Testis (tissue), 3 donors: Measurements from ENCODE around the gene SOCS7. TPM values are rescaled to one million over a fixed set of nuclear protein-coding genes. Genes with fewer than 3 reads are reported as not detected.

Experiments used
- DNase-seq: peaks from one replicate; pipeline ENCODE4 v3.0.0-alpha.2; 2019
- H3K27ac ChIP-seq, 2 donors: fragments of 200-600 bp; sonication (generic); one replicate each; pipeline ENCODE4 v1.5.1; 2019
- H3K27me3 ChIP-seq: fragments of 200-600 bp; sonication (generic); one replicate; pipeline ENCODE4 v1.5.1; 2019
- H3K36me3 ChIP-seq: fragments of 200-600 bp; sonication (generic); one replicate; pipeline ENCODE4 v1.5.1; 2017; ENCODE audit warnings: low read depth; ENCODE audit errors: missing control alignments
- H3K4me1 ChIP-seq: fragments of 200-600 bp; sonication (generic); one replicate; pipeline ENCODE4 v1.5.1; 2019
- H3K4me3 ChIP-seq, 2 donors: fragments of 200-600 bp; sonication (generic); one replicate each; pipeline ENCODE4 v1.5.1; 2017 to 2019
- H3K9me3 ChIP-seq: fragments of 200-600 bp; sonication (generic); one replicate; pipeline ENCODE4 v1.5.1; 2017
- CTCF ChIP-seq, 3 experiments: fragments of 450-650 bp in 2 of 3; fragments of 200-600 bp in 1 of 3; sonication (generic) in 1 of 3; IDR thresholded peaks; one replicate each; pipeline ENCODE4 v1.5.1; 2016 to 2019; ENCODE audit warnings: antibody characterized with exemption in 3 of 3, mild to moderate bottlenecking in 2 of 3, moderate library complexity in 1 of 3
- POLR2A ChIP-seq: fragments of 450-650 bp; IDR thresholded peaks from one replicate; pipeline ENCODE4 v1.6.1; 2017; ENCODE audit warnings: antibody characterized with exemption, mild to moderate bottlenecking, moderate library complexity
- WGBS, 2 donors: methylation state at CpG; one replicate each; pipeline ENCODE4 v1.1.5; 2018; 5-methylcytosine and 5-hydroxymethylcytosine counted together
- intact Hi-C: fragments of 100-400 bp; cut with DNase I; formaldehyde crosslinking; loops from one replicate; pipeline ENCODE4 v1.15.1; 2023; ENCODE audit warnings: low total_unique reads
- polyA plus RNA-seq: library from polyadenylated mRNA; stranded (reverse); fragments of 350-450 nt; fragmentation: Illumina TruSeq; extraction: RNeasy Lipid Tissue Mini Kit (QIAGEN cat#74804); gene quantifications from one replicate; pipeline ENCODE4 v1.2.3, GENCODE V29; 2014; ENCODE audit warnings: low read depth, low replicate concordance; ENCODE audit not compliant: insufficient read depth
- total RNA-seq, 2 donors: library from RNA; depleted of rRNA; stranded (reverse); fragments of >200 nt; gene quantifications; one replicate each; pipeline ENCODE4 v1.2.3, GENCODE V29; 2016

SOCS7 gene
- total and polyA plus RNA-seq, 3 donors from 2014 or later, result 74.9 to 132 (median 132) TPM

- intact Hi-C loops, result no loop called here
- H3K4me1 ChIP-seq, result peaks cover 44% of the 10 kb centered on the region
Observed at GRCh38 chr17:38430822-38431221, 79.2 kb downstream of the SOCS7 start.

GRCh38 chr17:38431346-38432145, 79.9 kb downstream of the SOCS7 start:
- H3K27ac ChIP-seq, result no peak overlapping the region
- H3K4me3 ChIP-seq, result no peak overlapping the region
- H3K4me1 ChIP-seq, result peaks cover 38% of the 10 kb centered on the region
- H3K9me3 ChIP-seq, result no peaks in the 10 kb centered on the region
- no peaks in the 10 kb centered on the region for H3K36me3 ChIP-seq
- H3K27me3 ChIP-seq, result no peaks in the 10 kb centered on the region
- 67 to 83% methylated on average over 5 to 10 of the region's 10 CpGs for WGBS, 2 donors
- TF ChIP-seq POLR2A, result no peak
- TF ChIP-seq CTCF (IDR thresholded peaks at IDR 0.05), result no peak
- intact Hi-C loops, result no loop called here
- no peak for DNase-seq

More at GRCh38 chr17:38430822-38431221, 79.2 kb downstream of the SOCS7 start:
- H3K36me3 ChIP-seq, result no peaks in the 10 kb centered on the region
- H3K9me3 ChIP-seq, result no peaks in the 10 kb centered on the region
- WGBS, 2 donors, result 42 to 43% methylated on average over 2 of the region's 2 CpGs
- no peak for DNase-seq
- no peak for TF ChIP-seq POLR2A
- no peak for TF ChIP-seq CTCF (IDR thresholded peaks at IDR 0.05)
- no peak overlapping the region for H3K4me3 ChIP-seq
- H3K27me3 ChIP-seq, result no peaks in the 10 kb centered on the region
- no peak overlapping the region for H3K27ac ChIP-seq

DNA sequence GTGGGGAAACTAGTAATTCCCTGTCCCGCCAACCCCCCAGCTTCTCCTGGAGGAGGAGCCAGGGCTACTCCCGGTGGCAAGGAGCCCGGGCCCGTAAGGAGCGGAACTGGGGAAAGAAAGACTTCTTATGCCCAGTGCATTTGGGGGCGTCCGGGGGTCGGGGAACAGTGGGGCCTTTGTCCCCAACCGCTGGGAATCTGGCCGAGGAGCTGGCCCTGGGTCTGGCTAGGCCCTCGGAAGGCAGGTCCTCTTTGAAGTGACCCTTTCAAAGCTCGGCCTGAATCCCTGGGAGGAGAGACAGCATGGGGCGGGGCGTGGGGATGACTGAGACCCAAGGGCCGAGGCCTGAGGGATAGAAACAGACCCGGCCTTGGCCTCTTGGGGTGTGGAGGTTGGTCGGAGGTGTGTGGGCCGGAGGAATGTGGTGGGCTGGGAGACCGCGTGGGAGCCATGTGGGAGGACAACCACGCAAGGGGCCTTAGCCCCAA, 82.6 kb downstream of the SOCS7 start:
- intact Hi-C loops, result no loop called here
- peak overlapping the region; percentile 1 to 50 for H3K27ac ChIP-seq
- DNase-seq, result no peak
- H3K9me3 ChIP-seq, result no peaks in the 10 kb centered on the region
- WGBS, 2 donors, result 50 to 61% methylated on average over 15 to 21 of the region's 21 CpGs
- peaks cover 26% of the 10 kb centered on the region for H3K4me1 ChIP-seq
- TF ChIP-seq POLR2A, result no peak
- no peak for TF ChIP-seq CTCF (IDR thresholded peaks at IDR 0.05)
- no peaks in the 10 kb centered on the region for H3K36me3 ChIP-seq
- H3K27me3 ChIP-seq, result no peaks in the 10 kb centered on the region
- no peak overlapping the region for H3K4me3 ChIP-seq

- Histone ChIP-seq H3K36me3 (no peaks in the 10 kb centered on the region), H3K4me1 (peaks cover 17% of the 10 kb centered on the region), H3K4me3 (no peak overlapping the region), H3K27ac (no peak overlapping the region), H3K27me3 (no peaks in the 10 kb centered on the region), H3K9me3 (no peaks in the 10 kb centered on the region)
- TF ChIP-seq POLR2A (no peak), CTCF (IDR thresholded peaks at IDR 0.05) (no peak)
- WGBS, 2 donors, result 68 to 80% methylated on average over 6 to 9 of the region's 9 CpGs
- intact Hi-C loops, result no loop called here
- DNase-seq, result no peak
Observed at GRCh38 chr17:38435795-38436194, 84.2 kb downstream of the SOCS7 start.
